Upper lobe of right lung (tissue), 1 donor: ENCODE data around the gene AGTPBP1. TPM values are rescaled to one million over a fixed set of nuclear protein-coding genes. Genes with fewer than 3 reads are reported as not detected.

ENCODE experiments used
- ATAC-seq: fragments of 200-7000 bp; cut with Tn5 transposase; one replicate; pipeline ENCODE4 v1.9.1; 2020; ENCODE audit warnings: mild to moderate bottlenecking, moderate library complexity
- DNase-seq: peaks from one replicate; pipeline ENCODE4 v3.0.0-alpha.2; 2020
- H3K27ac ChIP-seq: fragments of 200-600 bp; one replicate; pipeline ENCODE4 v1.8.0; 2022
- H3K27me3 ChIP-seq: fragments of 200-600 bp; one replicate; pipeline ENCODE4 v1.8.0; 2022; ENCODE audit warnings: mild to moderate bottlenecking
- H3K36me3 ChIP-seq: fragments of 200-600 bp; one replicate; pipeline ENCODE4 v1.8.0; 2022
- H3K4me1 ChIP-seq: fragments of 200-600 bp; one replicate; pipeline ENCODE4 v1.8.0; 2022
- H3K4me3 ChIP-seq: fragments of 200-600 bp; one replicate; pipeline ENCODE4 v1.8.0; 2022; ENCODE audit warnings: mild to moderate bottlenecking
- H3K9me3 ChIP-seq: fragments of 200-600 bp; one replicate; pipeline ENCODE4 v1.8.0; 2022
- intact Hi-C: fragments of 100-400 bp; cut with DNase I; formaldehyde crosslinking; loops from one replicate; pipeline ENCODE4 v1.11.0; 2022
- total RNA-seq: library from RNA; stranded (reverse); fragmentation: NEBNext Ultra II Directional; extraction: Animal tissue kit (Norgen Biotek cat#: 25700); gene quantifications from one replicate; pipeline ENCODE4 v1.2.1, GENCODE V29; 2021
- TF ChIP-seq, protein P1 (sequence below): fragments of 200-600 bp; IDR thresholded peaks from one replicate; pipeline ENCODE4 v1.8.0; 2022; ENCODE audit warnings: antibody characterized with exemption
- donor health status: DM: no; HTN: yes; CAD: no; lungs with severe emphysema.

AGTPBP1 gene
- total RNA-seq, 1 donor from 2014 or later, result 51.7 TPM

DNA sequence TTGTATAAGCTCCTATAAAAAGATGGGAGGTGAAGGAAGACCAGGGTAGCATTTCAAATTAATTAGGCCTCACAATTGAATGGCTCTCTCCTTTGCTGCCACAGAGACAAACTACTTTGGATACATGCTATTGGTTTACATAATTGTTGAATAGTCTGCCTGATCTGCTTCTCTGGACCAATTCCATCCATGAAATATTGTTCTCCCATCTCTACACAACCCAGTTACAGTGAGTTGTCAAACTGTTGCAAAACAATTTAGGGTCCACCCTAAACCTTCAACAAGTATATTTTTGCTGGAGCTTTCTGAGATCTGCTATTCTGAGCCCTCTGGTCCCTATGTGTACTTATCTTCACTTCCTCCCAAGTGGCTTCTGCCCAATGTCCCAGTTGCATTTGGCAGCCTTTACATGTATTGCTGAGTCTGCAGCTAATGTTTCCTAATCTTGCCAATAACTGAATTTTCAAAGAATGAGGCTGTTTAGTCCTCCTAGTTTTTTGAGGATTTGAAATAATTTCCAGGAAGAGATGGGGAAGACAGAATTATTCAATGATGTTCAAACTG, 38.9 kb downstream of the AGTPBP1 start:
- ATAC-seq (peak; percentile 67), DNase-seq (no peak)
- Histone ChIP-seq H3K4me1 (peaks cover 10% of the 10 kb centered on the region), H3K36me3 (no peaks in the 10 kb centered on the region), H3K27ac (no peak overlapping the region), H3K27me3 (no peaks in the 10 kb centered on the region), H3K4me3 (no peak overlapping the region), H3K9me3 (no peaks in the 10 kb centered on the region)
- TF ChIP-seq, protein P1, sequence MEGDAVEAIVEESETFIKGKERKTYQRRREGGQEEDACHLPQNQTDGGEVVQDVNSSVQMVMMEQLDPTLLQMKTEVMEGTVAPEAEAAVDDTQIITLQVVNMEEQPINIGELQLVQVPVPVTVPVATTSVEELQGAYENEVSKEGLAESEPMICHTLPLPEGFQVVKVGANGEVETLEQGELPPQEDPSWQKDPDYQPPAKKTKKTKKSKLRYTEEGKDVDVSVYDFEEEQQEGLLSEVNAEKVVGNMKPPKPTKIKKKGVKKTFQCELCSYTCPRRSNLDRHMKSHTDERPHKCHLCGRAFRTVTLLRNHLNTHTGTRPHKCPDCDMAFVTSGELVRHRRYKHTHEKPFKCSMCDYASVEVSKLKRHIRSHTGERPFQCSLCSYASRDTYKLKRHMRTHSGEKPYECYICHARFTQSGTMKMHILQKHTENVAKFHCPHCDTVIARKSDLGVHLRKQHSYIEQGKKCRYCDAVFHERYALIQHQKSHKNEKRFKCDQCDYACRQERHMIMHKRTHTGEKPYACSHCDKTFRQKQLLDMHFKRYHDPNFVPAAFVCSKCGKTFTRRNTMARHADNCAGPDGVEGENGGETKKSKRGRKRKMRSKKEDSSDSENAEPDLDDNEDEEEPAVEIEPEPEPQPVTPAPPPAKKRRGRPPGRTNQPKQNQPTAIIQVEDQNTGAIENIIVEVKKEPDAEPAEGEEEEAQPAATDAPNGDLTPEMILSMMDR, result no peak
- intact Hi-C loops, result no loop called here

DNA sequence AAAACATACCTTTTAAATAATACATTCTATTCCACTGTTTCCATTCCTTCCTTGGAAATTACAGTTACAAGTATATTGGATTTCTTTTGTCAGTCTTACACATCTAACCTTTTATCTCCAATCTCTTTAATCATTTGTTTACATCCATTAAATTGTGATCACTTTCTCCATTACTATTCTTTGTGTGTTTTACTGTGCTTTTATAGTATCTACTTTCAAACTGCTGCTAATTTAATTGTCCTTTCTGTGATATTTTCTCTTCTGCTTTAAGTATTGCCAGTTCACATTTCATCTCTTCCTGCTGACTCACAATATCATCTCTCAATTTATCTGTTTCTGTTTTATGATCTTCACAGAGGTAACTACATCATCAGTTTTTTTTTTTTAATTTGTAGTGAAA, 39.6 kb downstream of the AGTPBP1 start:
- Histone ChIP-seq H3K27ac (no peak overlapping the region), H3K4me1 (peaks cover 10% of the 10 kb centered on the region), H3K4me3 (no peak overlapping the region), H3K36me3 (no peaks in the 10 kb centered on the region), H3K27me3 (no peaks in the 10 kb centered on the region), H3K9me3 (no peaks in the 10 kb centered on the region)
- intact Hi-C loops, result no loop called here
- DNase-seq, result no peak
- TF ChIP-seq, protein P1, result no peak
- ATAC-seq, result no peak

DNA sequence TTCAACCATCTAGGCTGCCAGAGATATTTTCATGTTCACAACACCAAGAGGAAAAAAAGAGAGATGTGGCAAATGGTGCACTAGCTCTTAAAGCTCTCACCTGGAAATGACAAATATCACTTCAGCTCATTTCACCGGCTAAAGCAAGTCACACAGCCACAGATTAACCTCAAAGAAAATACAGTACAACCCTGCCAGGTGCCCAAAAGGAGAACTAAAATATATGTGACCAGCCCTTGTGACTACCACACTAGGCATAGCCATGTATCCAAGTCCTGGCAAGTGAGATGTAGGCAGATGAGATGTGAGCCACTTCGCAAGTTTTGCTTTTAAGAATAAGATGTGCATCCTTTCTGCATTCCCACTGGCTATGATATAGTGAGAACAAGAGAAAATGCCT, 41.4 kb downstream of the AGTPBP1 start:
- no peaks in the 10 kb centered on the region for H3K36me3 ChIP-seq
- no peaks in the 10 kb centered on the region for H3K27me3 ChIP-seq
- TF ChIP-seq, protein P1, result no peak
- no peak overlapping the region for H3K27ac ChIP-seq
- peaks cover 10% of the 10 kb centered on the region for H3K4me1 ChIP-seq
- intact Hi-C loops, result no loop called here
- no peak for ATAC-seq
- no peak overlapping the region for H3K4me3 ChIP-seq
- H3K9me3 ChIP-seq, result no peaks in the 10 kb centered on the region
- no peak for DNase-seq

DNA sequence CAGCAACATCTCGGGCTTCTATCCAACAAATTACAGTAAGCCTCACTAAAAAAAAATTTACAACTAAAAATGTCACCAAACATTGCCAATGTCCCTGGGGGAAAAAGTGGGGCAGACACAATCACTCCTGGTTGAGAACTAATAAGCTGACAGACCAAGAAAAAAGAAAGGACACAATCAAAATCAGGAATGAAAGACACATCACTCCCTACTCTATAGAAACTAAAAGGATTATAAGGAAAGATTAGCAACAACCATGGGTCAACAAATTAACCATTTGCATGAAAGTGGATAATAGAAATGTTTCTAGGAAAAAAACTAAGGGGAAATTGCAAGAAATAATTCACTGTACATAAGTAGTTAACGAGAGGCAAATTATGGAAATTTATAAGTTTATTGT, 53.4 kb downstream of the AGTPBP1 start:
- DNase-seq (no peak), ATAC-seq (no peak)
- intact Hi-C loops, result no loop called here
- TF ChIP-seq, protein P1, result no peak
- Histone ChIP-seq H3K4me3 (no peak overlapping the region), H3K36me3 (peaks cover 5% of the 10 kb centered on the region), H3K9me3 (no peaks in the 10 kb centered on the region), H3K27ac (no peak overlapping the region), H3K27me3 (no peaks in the 10 kb centered on the region), H3K4me1 (no peaks in the 10 kb centered on the region)

DNA sequence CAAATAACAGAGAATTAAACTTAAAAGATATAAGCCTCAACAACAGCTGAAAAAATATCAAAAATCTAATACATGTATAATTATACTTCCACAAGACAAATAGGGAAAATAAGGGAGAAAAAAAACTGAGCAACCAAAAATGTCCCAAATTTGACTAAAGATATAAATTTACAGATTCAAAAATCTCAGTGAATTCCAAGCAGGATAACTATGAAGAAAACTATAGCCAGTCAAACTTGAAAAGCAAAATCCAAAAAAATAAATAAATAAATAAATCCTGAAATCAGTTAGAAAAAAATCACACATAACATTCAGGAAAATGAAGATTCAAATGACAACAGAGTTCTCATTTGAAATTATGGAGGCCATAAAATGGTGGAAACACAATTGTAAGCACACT, 56.7 kb downstream of the AGTPBP1 start:
- H3K27ac ChIP-seq, result no peak overlapping the region
- H3K4me1 ChIP-seq, result no peaks in the 10 kb centered on the region
- intact Hi-C loops, result no loop called here
- H3K36me3 ChIP-seq, result no peaks in the 10 kb centered on the region
- H3K4me3 ChIP-seq, result no peak overlapping the region
- no peak for DNase-seq
- no peak for ATAC-seq
- no peaks in the 10 kb centered on the region for H3K27me3 ChIP-seq
- TF ChIP-seq, protein P1, result no peak
- H3K9me3 ChIP-seq, result no peaks in the 10 kb centered on the region

DNA sequence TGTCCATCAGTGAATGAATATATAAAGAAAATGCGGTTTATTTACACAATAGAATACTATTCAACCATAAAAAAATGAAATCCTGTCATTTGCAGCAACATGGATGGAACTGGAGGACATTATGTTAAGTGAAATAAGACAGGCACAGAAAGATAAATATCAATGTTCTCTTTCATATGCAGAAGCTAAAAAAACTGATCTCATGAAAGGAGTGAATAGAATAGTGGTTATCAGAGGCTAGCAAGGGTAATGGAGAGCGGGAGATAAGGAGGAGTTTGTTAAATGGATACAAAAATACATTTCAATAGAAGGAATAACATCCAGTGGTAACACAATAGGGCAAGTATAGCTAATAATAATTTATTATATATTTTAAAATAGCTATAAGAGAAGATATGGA, 65.0 kb downstream of the AGTPBP1 start:
- DNase-seq (no peak), ATAC-seq (no peak)
- Histone ChIP-seq H3K27me3 (no peaks in the 10 kb centered on the region), H3K36me3 (peaks cover 20% of the 10 kb centered on the region), H3K27ac (no peak overlapping the region), H3K4me1 (no peaks in the 10 kb centered on the region), H3K9me3 (no peaks in the 10 kb centered on the region), H3K4me3 (no peak overlapping the region)
- TF ChIP-seq, protein P1, result no peak
- intact Hi-C loops, result no loop called here
